ENCODE measurements around the gene GBX2. TPM values are rescaled to one million over a fixed set of nuclear protein-coding genes. Genes with fewer than 3 reads are reported as not detected.
A peak's percentile ranks its signal among the peaks of the same experiment; 100 is the strongest.

GBX2 gene
- total RNA-seq, 2 donors from 2014 or later = not detected

GRCh38 chr2:236169741-236170589 is 1.8 kb upstream of the GBX2 start:
- Mint-ChIP-seq H3K27me3 (ENCODE audit: low read depth) (peaks cover 66% of the 10 kb centered on the region), H3K9me3 (no peaks in the 10 kb centered on the region), H3K4me3 (no peak overlapping the region), H3K36me3 (ENCODE audit: insufficient read depth in 2 of 2) (peaks cover 0 to 2% of the 10 kb centered on the region in 2 donors), H3K27ac (peak overlapping the region; percentile 79), H3K4me1 (ENCODE audit: low read depth) (peaks cover 10% of the 10 kb centered on the region)
- ATAC-seq (replicated peaks in 1 of 2) (no peak), DNase-seq (no peak)

GRCh38 chr2:236169151-236169721 is 1.1 kb upstream of the GBX2 start:
- Mint-ChIP-seq H3K4me1 (ENCODE audit: low read depth) (peaks cover 10% of the 10 kb centered on the region), H3K9me3 (no peaks in the 10 kb centered on the region), H3K4me3 (peak overlapping the region in 1 of 2 donors; percentile 2), H3K36me3 (ENCODE audit: insufficient read depth in 2 of 2) (peaks cover 0 to 2% of the 10 kb centered on the region in 2 donors), H3K27ac (no peak overlapping the region), H3K27me3 (ENCODE audit: low read depth) (peaks cover 62% of the 10 kb centered on the region)
- ATAC-seq (replicated peaks in 1 of 2) (no peak), DNase-seq (no peak)

GRCh38 chr2:236167297-236168109 is 683 bp downstream of the GBX2 start:
- peaks cover 0 to 2% of the 10 kb centered on the region in 2 donors for H3K36me3 Mint-ChIP-seq (ENCODE audit: insufficient read depth in 2 of 2)
- H3K9me3 Mint-ChIP-seq = no peaks in the 10 kb centered on the region
- peaks cover 61% of the 10 kb centered on the region for H3K27me3 Mint-ChIP-seq (ENCODE audit: low read depth)
- H3K4me1 Mint-ChIP-seq (ENCODE audit: low read depth) = peaks cover 10% of the 10 kb centered on the region
- H3K4me3 Mint-ChIP-seq = peak overlapping the region in 1 of 2 donors; percentile 49
- DNase-seq (no peak), ATAC-seq (replicated peaks in 1 of 2) (peak in 1 of 2 donors; percentile 22)
- H3K27ac Mint-ChIP-seq = no peak overlapping the region

DNA sequence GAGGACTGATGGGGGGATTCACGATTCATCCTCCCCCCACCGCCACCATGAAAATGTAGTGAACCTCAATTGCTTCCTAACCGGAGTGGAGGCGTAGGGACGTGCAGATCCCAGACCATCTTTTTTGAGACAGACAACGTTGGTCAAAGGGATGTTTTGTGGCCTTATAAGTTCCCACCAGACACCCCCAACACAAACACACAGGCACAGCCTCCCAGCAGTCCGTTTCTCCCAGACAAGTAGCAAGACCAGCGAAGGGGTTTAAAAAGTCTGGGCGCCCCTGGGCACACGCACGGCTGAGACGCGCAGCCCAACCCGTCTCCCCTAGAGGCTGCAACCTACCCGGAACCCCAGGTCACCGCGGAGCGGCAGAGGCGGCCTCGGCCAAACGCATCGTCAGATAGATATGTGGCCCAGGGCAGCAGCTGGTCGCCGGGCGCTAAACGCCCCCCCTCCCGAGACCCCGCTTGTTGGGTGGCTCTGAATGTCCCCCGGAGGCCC is 1.3 kb downstream of the GBX2 start:
- H3K4me3 Mint-ChIP-seq = peak overlapping the region; percentile 61 to 68
- ATAC-seq (replicated peaks in 1 of 2) (no peak), DNase-seq (no peak)
- H3K27ac Mint-ChIP-seq = peak overlapping the region; percentile 54
- H3K9me3 Mint-ChIP-seq = no peaks in the 10 kb centered on the region
- peaks cover 0 to 2% of the 10 kb centered on the region in 2 donors for H3K36me3 Mint-ChIP-seq (ENCODE audit: insufficient read depth in 2 of 2)
- H3K4me1 Mint-ChIP-seq (ENCODE audit: low read depth) = peaks cover 10% of the 10 kb centered on the region
- H3K27me3 Mint-ChIP-seq (ENCODE audit: low read depth) = peaks cover 62% of the 10 kb centered on the region

GRCh38 chr2:236165842-236166795 is 2.1 kb downstream of the GBX2 start:
- Mint-ChIP-seq H3K4me3 (peak overlapping the region; percentile 61 to 68), H3K9me3 (no peaks in the 10 kb centered on the region), H3K36me3 (ENCODE audit: insufficient read depth in 2 of 2) (peaks cover 0 to 2% of the 10 kb centered on the region in 2 donors), H3K4me1 (ENCODE audit: low read depth) (peaks cover 10% of the 10 kb centered on the region), H3K27ac (peak overlapping the region; percentile 11), H3K27me3 (ENCODE audit: low read depth) (peaks cover 63% of the 10 kb centered on the region)
- no peak for ATAC-seq (replicated peaks in 1 of 2)
- no peak for DNase-seq

- H3K27me3 Mint-ChIP-seq (ENCODE audit: low read depth) = peaks cover 56% of the 10 kb centered on the region
- H3K4me1 Mint-ChIP-seq (ENCODE audit: low read depth) = peaks cover 10% of the 10 kb centered on the region
- ATAC-seq (replicated peaks in 1 of 2) = no peak
- H3K4me3 Mint-ChIP-seq = peak overlapping the region; percentile 32 to 57
- H3K27ac Mint-ChIP-seq = peak overlapping the region; percentile 89
- H3K9me3 Mint-ChIP-seq = no peaks in the 10 kb centered on the region
- peaks cover 0 to 2% of the 10 kb centered on the region in 2 donors for H3K36me3 Mint-ChIP-seq (ENCODE audit: insufficient read depth in 2 of 2)
- DNase-seq = no peak
These were observed 3.0 kb downstream of the GBX2 start for GRCh38 chr2:236164925-236165841.

DNA sequence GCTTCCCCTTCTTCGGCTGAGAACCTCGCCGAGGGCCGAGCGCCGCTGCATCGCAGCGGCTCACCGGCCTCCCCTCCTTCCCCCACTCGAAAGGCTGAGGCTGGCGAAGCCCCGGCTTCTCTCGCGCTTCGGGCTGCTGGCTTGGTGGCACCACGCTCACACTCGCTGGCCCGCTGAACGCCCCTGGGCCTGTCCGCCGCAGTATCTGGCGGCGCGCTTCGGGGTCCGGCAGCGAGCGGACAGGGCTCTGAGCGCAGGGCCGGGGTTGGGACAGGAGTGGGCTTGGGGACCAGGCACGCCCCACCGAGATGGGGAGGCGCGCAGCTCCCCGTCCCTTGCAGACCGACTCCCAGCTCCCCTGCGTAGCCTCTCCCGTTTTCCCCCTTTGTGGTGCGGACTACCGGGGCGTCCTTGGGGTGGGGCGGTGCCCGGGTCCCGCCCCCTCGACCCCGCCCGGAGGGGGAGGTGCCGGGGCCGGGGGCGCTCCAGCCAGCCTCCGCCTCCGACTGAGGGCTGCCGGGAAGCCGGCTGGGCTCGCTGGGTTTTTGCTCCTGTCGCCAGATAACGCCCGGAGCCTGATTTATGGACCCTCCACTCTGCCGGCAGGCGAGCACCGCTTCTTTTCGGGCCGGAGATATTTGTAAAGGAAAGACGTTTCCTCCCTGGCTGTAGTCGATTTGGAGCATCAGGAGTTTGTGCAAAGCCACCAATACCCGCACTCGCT is 3.8 kb downstream of the GBX2 start:
- H3K4me3 Mint-ChIP-seq = peak overlapping the region; percentile 32 to 57
- H3K27ac Mint-ChIP-seq = no peak overlapping the region
- DNase-seq = no peak
- H3K36me3 Mint-ChIP-seq (ENCODE audit: insufficient read depth in 2 of 2) = peaks cover 0 to 2% of the 10 kb centered on the region in 2 donors
- peaks cover 49% of the 10 kb centered on the region for H3K27me3 Mint-ChIP-seq (ENCODE audit: low read depth)
- no peaks in the 10 kb centered on the region for H3K9me3 Mint-ChIP-seq
- peaks cover 10% of the 10 kb centered on the region for H3K4me1 Mint-ChIP-seq (ENCODE audit: low read depth)
- no peak for ATAC-seq (replicated peaks in 1 of 2)

GRCh38 chr2:236163471-236164200 is 4.5 kb downstream of the GBX2 start:
- no peaks in the 10 kb centered on the region for H3K9me3 Mint-ChIP-seq
- no peak overlapping the region for H3K4me3 Mint-ChIP-seq
- peaks cover 49% of the 10 kb centered on the region for H3K27me3 Mint-ChIP-seq (ENCODE audit: low read depth)
- ATAC-seq (replicated peaks in 1 of 2) = no peak
- peaks cover 0 to 2% of the 10 kb centered on the region in 2 donors for H3K36me3 Mint-ChIP-seq (ENCODE audit: insufficient read depth in 2 of 2)
- peaks cover 10% of the 10 kb centered on the region for H3K4me1 Mint-ChIP-seq (ENCODE audit: low read depth)
- H3K27ac Mint-ChIP-seq = no peak overlapping the region
- DNase-seq = no peak

- no peak overlapping the region for H3K4me3 Mint-ChIP-seq
These were observed 5.2 kb downstream of the GBX2 start for GRCh38 chr2:236162882-236163470.

More at GRCh38 chr2:236162882-236163470, 5.2 kb downstream of the GBX2 start:
- peaks cover 10% of the 10 kb centered on the region for H3K4me1 Mint-ChIP-seq (ENCODE audit: low read depth)
- no peaks in the 10 kb centered on the region for H3K9me3 Mint-ChIP-seq
- no peak for ATAC-seq (replicated peaks in 1 of 2)
- no peak overlapping the region for H3K27ac Mint-ChIP-seq
- no peak for DNase-seq
- peaks cover 0 to 2% of the 10 kb centered on the region in 2 donors for H3K36me3 Mint-ChIP-seq (ENCODE audit: insufficient read depth in 2 of 2)
- H3K27me3 Mint-ChIP-seq (ENCODE audit: low read depth) = peaks cover 56% of the 10 kb centered on the region

Measured in activated T-cell treated with anti-CD3 and anti-CD28 coated beads, Interleukin-2, amount 50 U/mL, for 72 hours (primary cell).